ENCODE data around the gene RAP1A.

RAP1A gene

DNA sequence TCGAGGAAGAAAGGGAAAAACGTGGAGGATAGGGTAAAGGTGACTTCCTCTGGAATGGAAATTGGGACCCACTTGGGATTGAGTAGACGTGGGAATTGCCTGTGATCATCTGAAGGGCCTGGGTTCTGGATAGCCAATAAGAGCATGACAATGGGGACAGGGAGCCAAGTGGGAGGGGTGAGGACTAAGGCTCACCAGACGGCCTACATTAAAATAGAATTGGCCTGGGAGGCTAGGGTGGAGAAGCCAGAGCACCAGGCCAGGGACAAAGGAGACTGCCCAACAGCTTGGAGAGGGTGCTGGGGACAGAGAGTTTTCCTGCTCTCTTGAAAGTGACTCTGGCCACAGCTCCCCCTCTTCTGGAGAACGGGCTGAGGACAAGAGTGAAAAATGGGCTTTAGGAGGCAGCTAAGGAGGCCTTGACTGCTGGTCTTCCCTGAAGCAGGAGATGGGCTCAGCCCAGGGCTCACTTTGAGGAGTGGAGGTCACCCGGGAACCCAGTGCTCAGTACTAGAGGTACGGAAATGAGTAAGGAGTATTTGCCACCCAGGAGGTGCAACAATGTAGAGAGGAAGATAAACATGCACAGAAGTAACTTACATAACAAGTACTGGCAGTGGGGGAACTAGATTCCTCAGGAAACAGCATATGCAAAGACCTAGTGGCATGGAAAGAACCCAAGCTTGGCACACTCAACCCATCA lies 100.8 kb downstream of the RAP1A start:
- Histone ChIP-seq H3K27ac (ENCODE audit: low read depth, low read length) (no peak overlapping the region), H3K9me3 (ENCODE audit: insufficient read depth, low read depth, low read length) (no peaks in the 10 kb centered on the region), H3K9ac (ENCODE audit: low read depth, low read length) (no peak overlapping the region), H3K4me1 (ENCODE audit: insufficient read depth, low read length) (peaks cover 24% of the 10 kb centered on the region), H3K36me3 (ENCODE audit: insufficient read depth, low read length) (0 out of 2 replicates have a peak, but pooled peaks cover 2% of the 10 kb centered on the region), H3K4me3 (ENCODE audit: low read length) (no peak overlapping the region), H3K27me3 (ENCODE audit: insufficient read depth, low read length) (no peaks in the 10 kb centered on the region)
- WGBS: 81% methylated on average over 7 of the region's 7 CpGs

DNA sequence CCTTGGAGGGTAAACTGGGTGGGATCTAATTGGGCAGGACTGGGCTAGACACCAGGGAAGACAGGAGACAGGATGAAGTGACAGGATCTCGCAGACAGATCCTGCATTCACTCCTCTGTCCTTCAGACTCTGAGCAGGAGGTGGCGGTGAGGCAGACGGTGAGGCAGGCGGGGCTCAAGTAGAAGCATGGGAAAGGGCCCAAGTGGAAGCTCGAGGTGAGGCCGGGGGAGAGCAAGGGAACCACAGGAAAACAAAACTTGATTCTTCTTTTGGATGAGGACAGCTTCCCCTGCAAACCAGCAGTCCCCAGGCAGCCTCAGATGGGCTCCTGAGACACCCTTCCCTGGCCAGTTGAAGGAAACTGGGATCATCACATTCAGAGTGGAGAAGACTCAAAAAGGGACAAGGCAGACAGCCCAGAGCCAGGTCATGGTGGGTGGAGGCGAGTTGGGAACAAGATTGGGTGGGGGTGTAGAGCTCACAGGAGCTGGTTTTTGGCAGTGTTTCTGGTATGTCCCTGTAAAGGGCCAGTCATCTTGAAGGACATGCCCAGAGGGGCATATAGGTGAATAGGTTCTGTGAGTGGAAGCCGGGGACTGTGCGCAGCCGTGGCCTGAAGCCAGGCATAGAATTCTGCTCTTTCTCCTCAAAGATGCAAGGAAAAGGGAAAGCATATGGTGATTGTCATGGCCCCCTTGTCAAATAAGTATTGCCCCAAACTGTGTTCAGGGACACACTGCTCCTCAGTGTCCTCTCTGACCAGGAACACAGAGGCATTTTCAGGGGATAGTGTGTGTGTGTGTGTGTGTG lies 101.6 kb downstream of the RAP1A start:
- no peak overlapping the region for H3K9ac ChIP-seq (ENCODE audit: low read depth, low read length)
- no peak overlapping the region for H3K27ac ChIP-seq (ENCODE audit: low read depth, low read length)

DNA sequence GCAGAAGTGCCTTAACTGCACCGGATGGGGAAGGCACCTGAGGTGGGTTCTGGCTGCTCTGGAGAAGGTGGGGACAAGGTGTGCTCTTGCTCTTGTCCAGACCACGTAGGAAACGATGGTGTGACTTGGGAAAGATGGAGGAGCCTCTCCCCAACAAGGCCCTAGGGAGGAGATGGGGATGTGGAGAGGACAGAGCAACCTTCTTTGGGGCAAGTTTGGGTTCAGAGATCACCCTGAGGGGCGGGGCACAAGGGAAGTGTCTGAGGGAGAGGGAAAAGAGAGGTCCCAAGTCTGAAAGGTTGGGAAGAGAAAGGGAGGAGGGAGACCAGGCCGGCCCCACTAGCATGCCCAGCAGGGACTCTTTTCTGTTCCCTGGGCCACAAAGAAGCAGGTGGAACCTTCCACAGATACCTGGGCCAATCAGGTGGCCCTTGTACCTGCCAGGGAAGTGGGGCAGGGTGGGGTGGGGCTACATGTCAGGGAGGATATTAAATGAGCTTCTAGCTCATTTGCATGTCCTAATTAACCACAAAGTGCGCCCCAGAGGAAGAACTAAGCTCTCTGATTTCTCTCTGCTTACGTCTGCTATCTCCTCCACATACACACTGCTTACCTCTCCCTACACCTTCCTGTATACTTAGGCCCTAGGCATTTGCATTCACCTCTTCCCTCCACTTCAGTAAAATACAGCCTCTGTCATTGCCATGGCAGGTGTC lies 103.7 kb downstream of the RAP1A start:
- Histone ChIP-seq H3K27ac (ENCODE audit: low read depth, low read length) (no peak overlapping the region), H3K9ac (ENCODE audit: low read depth, low read length) (no peak overlapping the region), H3K4me3 (ENCODE audit: low read length) (no peak overlapping the region), H3K36me3 (ENCODE audit: insufficient read depth, low read length) (peaks cover 6% of the 10 kb centered on the region), H3K27me3 (ENCODE audit: insufficient read depth, low read length) (no peaks in the 10 kb centered on the region), H3K4me1 (ENCODE audit: insufficient read depth, low read length) (peaks cover 24% of the 10 kb centered on the region), H3K9me3 (ENCODE audit: insufficient read depth, low read depth, low read length) (no peaks in the 10 kb centered on the region)
- WGBS: 83% methylated on average over 7 of the region's 7 CpGs

More for the DNA sequence above, 101.6 kb downstream of the RAP1A start:
- Histone ChIP-seq H3K4me1 (ENCODE audit: insufficient read depth, low read length) (peaks cover 24% of the 10 kb centered on the region), H3K27me3 (ENCODE audit: insufficient read depth, low read length) (no peaks in the 10 kb centered on the region), H3K9me3 (ENCODE audit: insufficient read depth, low read depth, low read length) (no peaks in the 10 kb centered on the region), H3K36me3 (ENCODE audit: insufficient read depth, low read length) (0 out of 2 replicates have a peak, but pooled peaks cover 2% of the 10 kb centered on the region), H3K4me3 (ENCODE audit: low read length) (no peak overlapping the region)
- 83% methylated on average over 10 of the region's 10 CpGs for WGBS

GRCh38 chr1:111723871-111724270 lies 104.3 kb downstream of the RAP1A start:
- peaks cover 24% of the 10 kb centered on the region for H3K4me1 ChIP-seq (ENCODE audit: insufficient read depth, low read length)
- H3K27ac ChIP-seq (ENCODE audit: low read depth, low read length): no peak overlapping the region
- H3K27me3 ChIP-seq (ENCODE audit: insufficient read depth, low read length): no peaks in the 10 kb centered on the region
- no peaks in the 10 kb centered on the region for H3K9me3 ChIP-seq (ENCODE audit: insufficient read depth, low read depth, low read length)
- peaks cover 6% of the 10 kb centered on the region for H3K36me3 ChIP-seq (ENCODE audit: insufficient read depth, low read length)
- no peak overlapping the region for H3K4me3 ChIP-seq (ENCODE audit: low read length)
- 89% methylated on average over 1 of the region's 1 CpG for WGBS
- H3K9ac ChIP-seq (ENCODE audit: low read depth, low read length): no peak overlapping the region

DNA sequence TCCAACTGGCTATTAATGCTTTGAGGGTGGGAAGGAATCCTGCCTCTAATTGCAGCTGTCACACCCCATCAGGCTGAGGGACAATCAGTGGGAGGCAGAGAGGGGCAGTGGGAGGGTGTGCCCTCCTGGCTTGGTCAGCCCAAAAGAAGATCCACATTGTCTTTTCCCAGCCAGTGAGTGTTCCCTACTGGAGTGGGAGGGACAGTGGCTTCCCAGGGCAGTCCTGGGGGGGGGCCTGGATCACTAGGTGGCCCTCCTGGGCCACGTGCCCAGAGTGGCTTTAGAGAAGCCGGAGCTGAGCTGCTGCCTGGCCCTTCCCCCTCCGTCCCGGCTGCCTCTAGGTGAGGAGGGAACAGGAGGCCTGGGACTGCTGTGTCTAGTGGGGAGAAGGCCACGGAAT lies 105.6 kb downstream of the RAP1A start:
- H3K4me3 ChIP-seq (ENCODE audit: low read length): no peak overlapping the region
- H3K9me3 ChIP-seq (ENCODE audit: insufficient read depth, low read depth, low read length): no peaks in the 10 kb centered on the region
- H3K36me3 ChIP-seq (ENCODE audit: insufficient read depth, low read length): peaks cover 6% of the 10 kb centered on the region
- no peak overlapping the region for H3K9ac ChIP-seq (ENCODE audit: low read depth, low read length)
- H3K4me1 ChIP-seq (ENCODE audit: insufficient read depth, low read length): peaks cover 30% of the 10 kb centered on the region
- no peaks in the 10 kb centered on the region for H3K27me3 ChIP-seq (ENCODE audit: insufficient read depth, low read length)
- 35% methylated on average over 5 of the region's 5 CpGs for WGBS
- H3K27ac ChIP-seq (ENCODE audit: low read depth, low read length): no peak overlapping the region

DNA sequence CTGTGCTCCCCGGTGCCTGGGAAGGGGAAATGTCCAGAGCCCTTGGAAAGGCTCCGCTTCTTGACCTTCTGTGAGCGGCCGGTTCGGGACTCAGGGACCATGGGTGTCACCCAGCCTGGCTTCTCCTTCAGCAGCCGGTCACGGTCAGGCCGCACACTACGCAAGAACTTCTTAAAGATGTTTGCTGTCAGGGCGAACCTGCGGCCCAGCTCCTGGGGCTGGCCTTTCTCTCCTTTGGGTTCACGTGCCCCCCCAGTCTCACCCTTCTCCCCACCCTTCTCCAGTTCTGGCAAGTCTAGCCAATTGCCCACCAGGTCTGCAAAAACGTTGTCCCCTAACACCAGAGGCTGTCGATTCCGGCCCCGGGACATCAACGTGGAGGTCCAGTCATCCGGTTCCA lies 107.5 kb downstream of the RAP1A start:
- Histone ChIP-seq H3K27ac (ENCODE audit: low read depth, low read length) (no peak overlapping the region), H3K4me3 (ENCODE audit: low read length) (no peak overlapping the region), H3K9ac (ENCODE audit: low read depth, low read length) (no peak overlapping the region), H3K36me3 (ENCODE audit: insufficient read depth, low read length) (peaks cover 6% of the 10 kb centered on the region), H3K27me3 (ENCODE audit: insufficient read depth, low read length) (no peaks in the 10 kb centered on the region), H3K4me1 (ENCODE audit: insufficient read depth, low read length) (peaks cover 20% of the 10 kb centered on the region), H3K9me3 (ENCODE audit: insufficient read depth, low read depth, low read length) (no peaks in the 10 kb centered on the region)
- 88% methylated on average over 18 of the region's 18 CpGs for WGBS

- no peak overlapping the region for H3K9ac ChIP-seq (ENCODE audit: low read depth, low read length)
- no peaks in the 10 kb centered on the region for H3K27me3 ChIP-seq (ENCODE audit: insufficient read depth, low read length)
- WGBS: 75% methylated on average over 8 of the region's 8 CpGs
These were observed 109.8 kb downstream of the RAP1A start for GRCh38 chr1:111729271-111729921.

GRCh38 chr1:111729946-111730681 lies 110.5 kb downstream of the RAP1A start:
- Histone ChIP-seq H3K4me3 (ENCODE audit: low read length) (no peak overlapping the region), H3K36me3 (ENCODE audit: insufficient read depth, low read length) (peaks cover 6% of the 10 kb centered on the region), H3K4me1 (ENCODE audit: insufficient read depth, low read length) (peaks cover 15% of the 10 kb centered on the region), H3K27ac (ENCODE audit: low read depth, low read length) (no peak overlapping the region), H3K9ac (ENCODE audit: low read depth, low read length) (no peak overlapping the region), H3K9me3 (ENCODE audit: insufficient read depth, low read depth, low read length) (no peaks in the 10 kb centered on the region), H3K27me3 (ENCODE audit: insufficient read depth, low read length) (no peaks in the 10 kb centered on the region)
- 85% methylated on average over 7 of the region's 7 CpGs for WGBS

More at GRCh38 chr1:111729271-111729921, 109.8 kb downstream of the RAP1A start:
- Histone ChIP-seq H3K9me3 (ENCODE audit: insufficient read depth, low read depth, low read length) (no peaks in the 10 kb centered on the region), H3K27ac (ENCODE audit: low read depth, low read length) (no peak overlapping the region), H3K36me3 (ENCODE audit: insufficient read depth, low read length) (peaks cover 6% of the 10 kb centered on the region), H3K4me3 (ENCODE audit: low read length) (no peak overlapping the region), H3K4me1 (ENCODE audit: insufficient read depth, low read length) (peaks cover 20% of the 10 kb centered on the region)

DNA sequence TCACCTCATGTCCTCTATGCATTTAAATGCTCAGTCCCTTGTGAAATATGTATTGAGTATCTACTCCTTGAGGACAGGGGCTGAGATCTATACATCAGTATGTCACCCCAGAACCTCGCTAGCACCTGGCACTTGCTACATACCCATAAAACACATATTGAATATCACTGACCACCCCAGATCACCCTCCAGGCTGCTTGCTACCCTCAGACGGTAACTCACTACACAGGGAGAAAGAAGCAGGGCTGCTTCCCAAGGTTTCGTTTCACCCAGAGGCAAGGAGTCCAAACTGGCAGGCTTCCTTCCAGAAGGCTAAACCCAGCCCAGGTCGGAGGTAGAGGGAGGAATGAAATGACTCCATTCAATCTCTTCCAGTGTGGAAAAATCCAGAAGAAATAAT lies 111.1 kb downstream of the RAP1A start:
- H3K4me1 ChIP-seq (ENCODE audit: insufficient read depth, low read length): peaks cover 15% of the 10 kb centered on the region
- 87% methylated on average over 4 of the region's 4 CpGs for WGBS
- no peak overlapping the region for H3K27ac ChIP-seq (ENCODE audit: low read depth, low read length)
- no peak overlapping the region for H3K9ac ChIP-seq (ENCODE audit: low read depth, low read length)
- no peaks in the 10 kb centered on the region for H3K27me3 ChIP-seq (ENCODE audit: insufficient read depth, low read length)
- peaks cover 6% of the 10 kb centered on the region for H3K36me3 ChIP-seq (ENCODE audit: insufficient read depth, low read length)
- no peaks in the 10 kb centered on the region for H3K9me3 ChIP-seq (ENCODE audit: insufficient read depth, low read depth, low read length)
- no peak overlapping the region for H3K4me3 ChIP-seq (ENCODE audit: low read length)

DNA sequence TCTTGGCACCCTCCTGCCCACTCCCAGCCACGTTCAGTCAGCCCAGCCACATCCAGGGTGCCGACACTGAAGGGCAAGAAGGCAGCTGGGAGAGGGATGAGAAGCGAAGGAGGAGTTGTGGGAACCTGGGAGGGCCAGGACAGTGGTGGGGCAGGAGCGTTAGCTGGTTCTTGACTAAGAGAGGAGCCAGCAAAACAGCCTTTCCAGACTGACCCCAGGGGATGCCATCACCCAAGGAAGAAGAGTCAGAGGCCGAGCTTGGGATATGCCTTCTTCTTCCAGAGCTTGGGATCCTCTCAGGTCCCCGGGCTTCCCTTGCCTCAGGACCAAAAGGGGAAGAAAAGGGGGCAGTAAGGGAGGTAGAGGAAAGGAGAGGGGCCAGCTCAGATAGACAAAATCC lies 112.4 kb downstream of the RAP1A start:
- H3K36me3 ChIP-seq (ENCODE audit: insufficient read depth, low read length): peaks cover 4% of the 10 kb centered on the region
- no peak overlapping the region for H3K9ac ChIP-seq (ENCODE audit: low read depth, low read length)
- WGBS: 80% methylated on average over 6 of the region's 6 CpGs
- no peaks in the 10 kb centered on the region for H3K9me3 ChIP-seq (ENCODE audit: insufficient read depth, low read depth, low read length)
- no peak overlapping the region for H3K4me3 ChIP-seq (ENCODE audit: low read length)
- no peaks in the 10 kb centered on the region for H3K27me3 ChIP-seq (ENCODE audit: insufficient read depth, low read length)
- no peak overlapping the region for H3K27ac ChIP-seq (ENCODE audit: low read depth, low read length)
- H3K4me1 ChIP-seq (ENCODE audit: insufficient read depth, low read length): peaks cover 26% of the 10 kb centered on the region
